H7 (cell line): ENCODE results near the gene BRI3BP. TPM values are rescaled to one million over a fixed set of nuclear protein-coding genes. Genes with fewer than 3 reads are reported as not detected.
"Not testable (repeated sequence)": the region's sequence is repeated elsewhere in the genome, so short reads cannot be mapped to it uniquely, and the experiment has no call there.

Experiments used
- DNase-seq: peaks from one replicate; pipeline ENCODE4 v3.0.0; 2012
- H3K27me3 ChIP-seq: 2 replicates; pipeline ENCODE4 v1.6.0; 2011; ENCODE audit warnings: mild to moderate bottlenecking, low read length; ENCODE audit not compliant: control insufficient read depth, insufficient read depth
- H3K36me3 ChIP-seq: replicated peaks from 2 replicates; pipeline ENCODE4 v1.5.1; 2011; ENCODE audit warnings: low read length; ENCODE audit not compliant: control insufficient read depth, insufficient read depth
- H3K4me3 ChIP-seq: 2 replicates; pipeline ENCODE4 v1.5.1; 2011; ENCODE audit warnings: low read depth, mild to moderate bottlenecking, control low read depth, low read length, moderate library complexity; ENCODE audit not compliant: insufficient read depth
- total RNA-seq: library from RNA; depleted of rRNA; stranded (reverse); fragments of >200 nt; shearing (Covaris generic); gene quantifications from 2 replicates; pipeline ENCODE4 v1.2.3, GENCODE V29; 2014

BRI3BP gene
- total RNA-seq, 1 experiment from 2014 or later: 6.7 TPM

DNA sequence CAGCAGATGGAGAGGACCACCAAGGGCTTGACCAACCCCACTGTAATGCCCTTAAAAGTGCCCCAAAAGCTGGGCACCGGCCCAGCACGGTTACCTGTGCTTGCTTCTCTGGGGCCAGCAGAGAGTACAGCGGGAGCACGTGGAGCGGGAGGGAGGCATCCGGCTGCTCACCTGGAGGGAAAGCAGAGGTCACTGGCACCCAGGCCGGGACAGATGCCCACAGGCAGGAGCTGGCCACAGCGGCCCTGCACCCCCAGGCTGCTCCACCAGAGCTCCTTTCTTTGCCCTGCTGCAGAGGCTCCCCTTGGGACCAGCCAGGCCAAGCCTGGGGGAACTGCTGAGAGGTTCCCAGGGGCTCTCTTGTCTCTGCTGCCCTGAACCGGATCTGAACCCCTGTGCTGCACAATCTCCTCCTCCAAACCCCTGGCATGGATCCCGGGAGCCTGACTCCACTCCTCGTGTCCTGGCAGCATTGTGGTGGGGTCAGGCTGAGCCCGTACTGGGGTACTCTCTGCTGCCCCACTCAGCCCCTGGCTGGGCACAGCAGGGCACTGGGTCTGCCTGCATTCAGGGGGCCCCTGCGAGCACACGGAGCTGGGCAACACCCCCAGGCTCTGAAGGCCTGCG, 28.5 kb upstream of the BRI3BP start:
- DNase-seq: no peak
- Histone ChIP-seq H3K27me3 (no peaks in the 10 kb centered on the region), H3K4me3 (no peak overlapping the region), H3K36me3 (peaks cover 21% of the 10 kb centered on the region)

DNA sequence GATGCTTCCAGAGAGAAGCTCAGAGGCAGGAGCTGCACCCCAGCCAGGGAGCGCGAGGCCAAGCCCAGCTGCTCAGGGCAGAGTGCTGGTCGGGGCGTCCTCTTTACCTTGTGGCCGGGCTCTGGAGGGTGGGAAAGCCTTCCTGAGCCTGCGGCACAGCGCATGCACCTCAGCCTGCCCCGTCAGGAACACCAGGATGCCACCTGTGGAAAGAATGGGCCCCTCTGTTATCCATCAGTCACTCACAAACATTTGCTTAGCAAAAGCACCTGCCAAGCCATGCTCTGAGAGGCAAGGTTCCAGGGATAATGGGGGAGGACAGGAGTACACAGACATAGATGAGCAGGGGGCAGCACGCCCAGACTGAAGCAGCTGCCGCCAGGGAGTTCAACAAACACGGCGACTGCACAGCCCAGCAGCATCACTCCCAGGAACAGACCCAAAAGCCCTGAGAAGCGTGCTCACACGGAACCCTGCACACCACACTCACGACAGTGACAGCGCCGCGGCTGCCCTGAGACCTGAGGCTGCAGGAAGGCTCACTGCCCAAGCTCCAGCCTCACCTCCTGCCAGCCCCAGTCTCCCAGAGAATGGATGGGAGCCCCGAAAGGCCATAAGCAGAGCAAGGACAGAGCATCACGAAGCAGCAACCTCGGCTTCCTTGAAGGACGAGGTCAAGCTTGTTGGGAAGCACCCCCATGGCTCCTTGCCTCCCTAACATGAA, 26.3 kb upstream of the BRI3BP start:
- Histone ChIP-seq H3K4me3 (no peak overlapping the region), H3K27me3 (no peaks in the 10 kb centered on the region), H3K36me3 (peaks cover 20% of the 10 kb centered on the region)
- peak; percentile 44 for DNase-seq

DNA sequence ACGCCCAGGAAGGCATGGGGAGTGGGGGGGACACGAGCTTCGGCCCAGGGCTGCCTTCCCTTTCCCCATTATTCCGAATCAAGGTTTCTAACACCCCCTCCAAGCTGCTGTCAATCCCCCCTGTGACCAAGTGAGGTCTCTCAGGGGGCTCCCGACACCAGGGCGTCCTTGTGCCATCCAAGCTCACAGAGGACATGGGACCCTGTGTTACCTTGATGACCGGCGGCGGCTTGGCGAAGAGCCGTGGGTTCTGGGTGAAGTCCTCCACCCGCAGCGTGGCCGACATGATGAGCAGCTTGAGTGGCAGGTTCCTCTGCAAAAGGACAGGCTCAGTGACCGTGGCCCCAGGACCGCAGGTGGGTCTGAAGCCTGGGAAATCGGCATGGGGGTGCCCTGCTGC, 24.8 kb upstream of the BRI3BP start:
- Histone ChIP-seq H3K27me3 (no peaks in the 10 kb centered on the region), H3K4me3 (no peak overlapping the region), H3K36me3 (peaks cover 20% of the 10 kb centered on the region)
- DNase-seq: peak; percentile 40

DNA sequence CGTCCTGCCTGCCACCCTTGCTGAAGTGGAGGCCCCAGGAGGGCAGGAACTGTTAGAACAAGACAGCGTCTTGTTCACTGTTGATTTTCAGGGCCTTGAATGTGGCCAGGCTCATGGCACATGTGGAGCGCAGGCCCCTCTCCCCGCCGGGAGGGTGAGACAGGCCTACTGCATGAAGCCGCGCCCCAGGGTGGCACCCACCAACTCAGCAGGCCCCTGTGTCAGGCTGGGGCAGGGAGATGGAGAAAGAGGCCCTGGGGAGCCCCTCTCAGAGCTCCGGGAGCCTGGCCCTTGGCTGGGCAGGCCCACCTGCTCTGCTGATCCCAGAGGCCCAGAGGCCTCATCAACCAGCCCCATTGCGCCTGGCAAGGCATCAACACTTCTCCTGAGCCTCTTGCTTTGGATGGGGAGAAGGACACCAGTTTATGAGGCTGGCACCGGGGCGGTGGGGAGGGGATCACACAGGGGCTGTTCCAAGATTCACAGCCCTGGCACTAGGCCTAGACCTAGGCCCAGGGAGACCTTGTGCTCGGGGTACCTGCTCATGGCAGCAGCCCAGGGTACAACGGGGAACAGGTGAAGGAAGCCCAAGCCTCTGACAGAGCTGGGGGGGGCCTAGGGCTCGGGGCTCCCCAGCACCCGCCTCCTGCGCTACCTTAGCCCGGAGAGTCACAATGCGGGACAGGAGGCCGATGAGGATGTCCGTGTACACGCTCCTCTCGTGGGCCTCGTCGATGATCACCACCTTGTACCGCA, 22.6 kb upstream of the BRI3BP start:
- no peak overlapping the region for H3K4me3 ChIP-seq
- DNase-seq: peak; percentile 42
- H3K27me3 ChIP-seq: no peaks in the 10 kb centered on the region
- H3K36me3 ChIP-seq: peaks cover 20% of the 10 kb centered on the region

DNA sequence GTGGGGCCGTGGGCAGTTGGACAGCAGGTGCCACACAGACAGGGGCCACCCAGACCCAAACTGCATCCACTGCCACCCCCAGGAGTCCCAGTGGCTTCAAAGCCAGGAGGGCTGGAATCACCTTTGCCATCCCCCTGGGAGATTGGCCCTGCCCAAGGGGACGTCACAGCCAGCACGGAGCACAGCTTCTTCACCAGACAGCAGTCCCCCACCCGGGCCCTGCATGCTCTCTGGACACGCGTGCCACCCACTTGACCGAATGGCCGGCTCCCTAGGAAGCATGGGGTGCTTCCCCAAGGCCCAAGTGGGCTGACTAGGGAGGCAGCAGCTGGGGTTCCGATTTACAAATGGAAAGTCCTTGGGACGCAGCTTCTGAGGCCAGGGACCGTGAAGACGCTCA, 21.8 kb upstream of the BRI3BP start:
- Histone ChIP-seq H3K4me3 (no peak overlapping the region), H3K27me3 (no peaks in the 10 kb centered on the region), H3K36me3 (peaks cover 22% of the 10 kb centered on the region)
- no peak for DNase-seq

DNA sequence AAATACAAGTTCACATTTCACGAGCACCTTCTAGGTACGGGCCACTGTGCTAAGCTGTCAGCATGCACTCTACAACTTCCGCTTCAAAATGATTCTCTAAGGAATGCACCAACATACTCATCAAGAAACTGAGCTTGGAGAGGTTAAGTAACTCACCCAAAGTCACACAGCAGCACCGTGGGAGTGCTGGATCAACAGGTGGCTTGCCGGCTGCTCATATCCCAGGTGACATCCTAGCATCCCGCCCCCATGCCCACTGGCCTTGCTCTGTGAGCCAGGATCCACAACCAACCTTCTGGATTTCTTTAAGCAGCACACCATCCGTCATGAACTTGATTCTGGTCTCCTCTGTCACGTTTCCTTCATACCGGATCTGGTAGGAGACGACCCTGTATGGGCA, 21.2 kb upstream of the BRI3BP start:
- Histone ChIP-seq H3K27me3 (no peaks in the 10 kb centered on the region), H3K36me3 (peaks cover 26% of the 10 kb centered on the region), H3K4me3 (no peak overlapping the region)
- DNase-seq: no peak

DNA sequence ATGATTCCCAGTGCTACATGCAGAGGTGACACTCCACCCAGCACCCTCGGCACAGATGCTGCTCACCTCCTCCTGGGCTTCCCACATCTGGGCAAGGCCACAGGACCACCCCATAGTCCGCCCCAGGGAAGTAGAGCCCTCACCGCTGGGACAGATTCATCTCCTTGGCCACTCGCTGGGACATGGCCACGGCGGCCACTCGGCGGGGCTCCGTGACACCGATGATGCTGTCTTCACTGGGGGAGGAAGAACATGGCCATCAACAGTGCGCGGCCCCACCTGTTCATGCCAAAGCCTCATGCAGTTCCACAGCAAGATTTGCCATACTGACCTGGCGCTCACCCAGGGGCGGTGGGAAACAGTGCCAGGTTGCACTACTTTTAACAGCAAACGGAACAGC, 18.2 kb upstream of the BRI3BP start:
- peaks cover 23% of the 10 kb centered on the region for H3K36me3 ChIP-seq

DNA sequence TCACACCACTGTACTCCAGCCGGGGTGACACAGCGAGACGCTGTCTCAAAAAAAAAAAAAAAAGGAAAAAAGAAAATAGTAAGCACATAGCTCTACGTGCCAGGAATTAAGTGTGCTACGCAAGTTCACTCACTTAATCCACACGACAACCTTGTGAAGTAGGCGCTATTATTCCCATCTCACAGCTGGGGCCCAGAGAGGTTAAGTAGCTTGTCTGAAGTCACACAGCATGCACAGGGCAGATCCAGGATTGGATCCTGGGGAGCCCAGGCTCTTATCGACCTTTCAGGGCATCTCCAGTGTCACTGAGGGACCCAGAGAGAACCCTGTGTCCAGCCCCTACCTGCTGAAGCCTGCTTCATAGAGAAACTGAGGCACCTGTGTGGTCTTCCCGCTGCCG, 16.4 kb upstream of the BRI3BP start:
- DNase-seq: no peak
- no peaks in the 10 kb centered on the region for H3K27me3 ChIP-seq

More for the DNA sequence above, 18.2 kb upstream of the BRI3BP start:
- Histone ChIP-seq H3K4me3 (no peak overlapping the region), H3K27me3 (no peaks in the 10 kb centered on the region)
- DNase-seq: no peak

DNA sequence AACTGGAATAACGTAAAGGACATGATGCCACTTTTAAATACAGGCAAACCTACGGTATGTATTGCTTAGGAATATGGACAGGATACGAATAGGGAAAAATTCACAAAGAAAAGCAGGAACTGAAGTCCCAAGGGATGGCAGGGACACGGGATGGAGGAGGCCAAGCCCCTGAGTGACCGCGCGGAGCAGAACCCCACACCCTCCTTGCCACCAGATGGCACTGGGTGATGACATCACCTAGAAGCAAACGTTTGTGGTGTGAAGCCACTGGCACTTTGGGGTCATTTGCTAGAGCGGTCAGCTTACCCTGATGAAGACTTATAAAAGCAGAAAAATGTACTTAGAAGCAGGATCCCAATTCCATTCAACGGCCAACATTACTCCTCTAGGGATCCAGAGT, 13.9 kb upstream of the BRI3BP start:
- H3K27me3 ChIP-seq: no peaks in the 10 kb centered on the region
- no peak overlapping the region for H3K4me3 ChIP-seq
- DNase-seq: peak; percentile 67
- peaks cover 33% of the 10 kb centered on the region for H3K36me3 ChIP-seq

More for the DNA sequence above, 16.4 kb upstream of the BRI3BP start:
- peaks cover 27% of the 10 kb centered on the region for H3K36me3 ChIP-seq
- H3K4me3 ChIP-seq: no peak overlapping the region

DNA sequence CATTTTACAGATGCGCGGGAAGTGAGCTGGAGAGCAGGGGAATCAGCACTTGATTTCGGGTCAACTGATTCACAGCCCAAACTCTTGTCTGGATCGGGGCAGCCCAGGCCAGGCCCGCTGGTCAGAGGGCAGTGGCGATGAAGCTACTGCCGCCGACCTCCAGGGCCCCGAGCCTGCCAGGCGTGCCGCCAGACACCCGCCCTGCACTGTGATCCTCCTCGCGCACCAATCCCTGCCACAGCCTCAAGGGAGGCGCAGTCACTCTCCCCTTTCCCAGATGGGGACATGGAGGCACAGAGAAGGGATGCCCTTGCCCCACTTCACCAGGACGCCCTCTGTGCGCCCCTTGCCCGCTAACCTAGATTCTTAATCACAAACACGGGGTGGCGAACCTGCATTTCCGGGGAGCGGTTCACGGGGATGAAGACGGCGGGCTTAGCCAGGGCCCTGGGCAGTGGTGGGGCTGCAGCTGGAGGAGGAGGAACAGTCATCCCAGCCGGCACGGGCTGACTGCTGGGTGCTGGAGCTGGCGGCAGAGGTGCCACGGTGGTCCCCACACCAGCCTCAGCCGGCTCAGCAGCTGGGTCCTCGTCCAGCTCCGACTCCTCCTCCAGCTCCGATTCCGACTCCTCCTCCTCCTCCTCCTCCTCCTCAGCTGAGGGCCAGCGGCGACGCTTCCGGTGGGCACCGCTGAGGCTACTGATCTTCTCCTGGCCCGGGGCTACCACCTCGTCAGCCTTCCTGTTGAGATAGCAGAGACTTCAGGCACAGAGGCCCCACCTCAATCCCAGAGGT, 13.2 kb upstream of the BRI3BP start:
- DNase-seq: no peak
- no peaks in the 10 kb centered on the region for H3K27me3 ChIP-seq
- H3K36me3 ChIP-seq: peaks cover 36% of the 10 kb centered on the region
- no peak overlapping the region for H3K4me3 ChIP-seq

DNA sequence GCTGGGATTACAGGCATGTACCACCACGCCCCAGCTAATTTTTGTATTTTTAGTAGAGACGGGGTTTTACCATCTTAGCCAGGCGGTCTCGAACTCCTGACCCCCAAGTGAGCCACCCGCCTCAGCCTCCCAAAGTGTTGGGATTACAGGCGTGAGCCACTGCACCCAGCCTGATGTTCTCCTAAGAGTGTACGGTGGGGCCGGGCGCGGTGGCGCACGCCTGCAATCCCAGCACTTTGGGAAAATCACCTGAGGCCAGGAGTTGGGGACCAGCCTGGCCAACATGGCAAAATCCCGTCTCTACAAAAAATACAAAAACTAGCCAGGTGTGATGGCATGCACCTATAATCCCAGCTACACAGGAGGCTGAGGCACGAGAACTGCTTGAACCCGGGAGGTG, 6.6 kb upstream of the BRI3BP start:
- not testable (repeated sequence) for DNase-seq, H3K27me3 ChIP-seq, H3K4me3 ChIP-seq
- H3K36me3 ChIP-seq: peaks cover 18% of the 10 kb centered on the region

DNA sequence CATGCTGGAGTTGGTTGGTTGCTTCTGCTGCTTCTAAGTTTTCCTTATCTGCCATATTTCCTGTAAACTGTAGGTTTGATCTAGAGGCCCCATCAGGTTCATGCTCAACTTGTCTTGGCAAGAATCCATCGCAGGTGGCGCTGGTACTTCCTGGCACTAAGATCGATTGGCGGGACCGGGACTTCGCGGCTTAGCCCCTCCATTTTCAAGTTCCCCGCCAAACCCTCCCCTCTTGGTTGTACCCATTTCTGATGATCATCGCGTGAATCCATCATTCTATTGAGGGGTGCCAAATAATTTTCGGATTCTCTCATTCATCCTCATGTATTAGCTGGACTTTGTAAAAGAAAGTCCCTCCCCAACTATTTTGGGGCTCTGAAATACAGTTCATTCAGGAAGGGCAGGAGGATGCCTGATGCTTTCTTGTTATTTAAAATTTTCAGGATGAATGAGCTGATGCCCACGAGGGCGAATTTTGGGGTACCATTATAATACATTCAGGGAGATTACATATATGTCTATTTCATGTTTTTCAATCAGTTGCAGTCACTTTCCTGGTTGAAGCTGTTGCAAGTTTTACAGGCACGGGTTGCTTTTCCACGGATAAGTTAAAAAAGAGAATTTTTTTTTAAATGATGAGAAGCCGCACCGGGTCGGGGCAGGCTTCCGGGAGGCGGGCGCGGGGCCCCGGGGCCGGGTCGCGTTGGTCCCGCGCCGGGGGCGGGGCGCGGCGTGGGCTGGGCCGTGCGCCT, 395 bp upstream of the BRI3BP start:
- peak; percentile 92 for DNase-seq
- Histone ChIP-seq H3K4me3 (peak overlapping the region; percentile 72), H3K36me3 (no peaks in the 10 kb centered on the region), H3K27me3 (no peaks in the 10 kb centered on the region)

DNA sequence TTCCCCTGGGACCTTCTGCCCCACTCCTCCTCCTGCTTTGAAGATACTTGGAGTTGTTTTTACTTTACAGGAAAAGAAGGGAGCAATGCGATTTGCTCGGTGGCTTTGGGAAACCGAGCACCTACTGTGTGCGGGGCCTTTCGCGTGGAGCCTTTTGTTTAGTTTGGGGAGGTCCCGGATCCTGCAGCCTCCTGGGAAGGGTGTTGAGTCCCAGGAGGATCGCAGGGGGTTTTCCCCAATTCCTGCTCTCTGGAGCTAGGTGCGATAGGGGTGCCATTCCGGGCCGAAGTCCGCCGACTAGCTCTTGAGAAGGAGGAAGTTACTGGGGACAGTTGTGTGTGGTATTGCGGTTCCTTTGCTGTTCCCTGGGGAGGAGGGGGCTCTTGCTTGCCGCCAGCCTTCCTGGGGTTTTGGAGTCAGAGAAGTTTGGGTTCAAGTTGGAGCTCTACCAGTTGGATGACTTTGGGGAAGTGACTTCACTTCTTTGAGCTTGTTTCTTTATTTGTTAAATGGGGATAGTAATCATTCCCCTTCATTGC, 1.1 kb downstream of the BRI3BP start:
- H3K36me3 ChIP-seq: no peaks in the 10 kb centered on the region
- H3K4me3 ChIP-seq: peak overlapping the region; percentile 72
- DNase-seq: peak; percentile 64
- no peaks in the 10 kb centered on the region for H3K27me3 ChIP-seq
